ENCODE measurements around the gene ZNF804A. TPM values are rescaled to one million over a fixed set of nuclear protein-coding genes. Genes with fewer than 3 reads are reported as not detected.

Gene ZNF804A
- total RNA-seq (2014; rRNA removed; shearing (Covaris generic)) = 3.0 and 3.4 TPM in 2 replicates

GRCh38 chr2:184598316-184599053 is at the start of gene ZNF804A:
Gene ZNF804A (plus strand): TSS chr2:184598529. CDS start chr2:184598960, 431 bp downstream.

All from A375 (cell line).